ENCODE results near the gene STAG1.
"Not testable (repeated sequence)": the region's sequence is repeated elsewhere in the genome, so short reads cannot be mapped to it uniquely, and the experiment has no call there.

Gene STAG1

GRCh38 chr3:136698361-136698760 is 53.8 kb downstream of the STAG1 start:
- DNase-seq = no peak

DNA sequence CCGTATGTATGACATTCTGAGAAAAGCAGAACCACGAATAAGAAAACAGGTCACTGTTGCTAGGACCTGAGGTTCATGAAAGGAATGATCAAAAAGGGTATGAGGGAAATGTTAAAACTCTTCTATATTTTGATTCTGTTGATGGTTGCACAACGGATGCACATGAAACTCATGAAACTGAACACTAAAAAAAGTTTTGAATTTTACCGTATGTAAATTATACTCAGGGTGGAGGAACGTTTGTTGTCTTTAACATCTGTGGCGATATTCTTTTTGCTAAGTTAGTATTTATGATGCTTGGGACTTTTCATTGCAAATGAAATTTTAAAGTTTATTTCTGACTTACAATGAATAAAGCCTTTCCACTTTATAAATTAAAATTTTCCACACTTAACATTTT is 55.4 kb downstream of the STAG1 start:
- no peak for DNase-seq

DNA sequence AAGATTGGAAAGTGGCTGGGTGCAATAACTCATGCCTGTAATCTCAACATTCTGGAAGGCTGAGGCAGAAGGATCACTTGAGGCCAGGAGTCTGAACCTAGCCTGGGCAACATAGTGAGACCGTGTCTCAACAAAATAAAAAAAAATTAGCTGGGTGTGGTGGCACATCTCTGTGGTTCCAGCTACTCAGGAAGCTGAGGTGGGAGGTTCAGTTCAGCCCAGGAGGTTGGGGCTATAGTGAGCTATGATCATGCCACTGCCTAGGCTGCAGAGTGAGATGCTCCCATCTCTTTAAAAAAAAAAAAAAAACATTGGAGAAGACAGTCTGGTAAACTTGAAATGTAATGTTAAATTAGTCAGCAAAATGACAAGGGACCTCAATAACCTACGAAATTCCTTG is 57.9 kb downstream of the STAG1 start:
- no peak for DNase-seq

DNA sequence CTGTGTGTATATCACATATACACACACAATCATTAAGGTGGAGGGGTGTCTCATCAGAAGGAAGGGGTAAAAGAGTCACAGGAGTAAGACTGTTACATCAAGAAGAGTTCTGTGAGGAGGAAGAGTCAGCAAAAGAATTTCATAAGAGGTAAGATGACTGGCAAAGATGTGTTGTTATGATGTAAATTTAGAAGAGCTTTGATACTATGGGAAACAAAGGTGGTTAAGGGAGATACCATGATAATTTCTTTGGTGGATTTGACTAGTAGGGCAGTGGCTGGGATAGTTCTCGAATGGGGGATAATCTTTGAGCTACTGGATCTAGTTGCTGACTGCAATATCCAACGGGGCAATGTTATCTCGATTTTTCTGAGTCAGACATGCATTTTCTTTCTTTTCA is 61.6 kb downstream of the STAG1 start:
- DNase-seq = peak; percentile 61 to 76

DNA sequence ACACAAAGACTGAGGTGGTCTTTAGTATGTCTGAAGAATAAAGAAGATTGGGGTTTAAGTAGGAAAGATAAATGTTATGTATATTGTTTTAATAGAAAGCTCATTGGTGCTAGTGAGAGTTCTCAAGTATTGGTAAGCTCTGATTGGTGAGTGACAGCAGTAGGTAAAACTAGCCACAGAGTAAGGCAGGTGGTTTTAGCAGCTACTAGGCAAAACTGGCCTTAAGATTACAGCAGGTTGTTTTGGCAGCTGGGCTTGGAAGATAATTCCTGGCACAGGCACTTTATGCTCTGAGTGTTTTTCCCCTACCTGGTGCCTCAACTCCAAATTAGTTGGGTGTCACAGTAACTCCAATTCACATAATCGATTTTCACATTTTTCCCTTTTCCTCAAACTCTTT is 66.3 kb downstream of the STAG1 start:
- no peak for DNase-seq

GRCh38 chr3:136682740-136683312 is 69.4 kb downstream of the STAG1 start:
- no peak for DNase-seq

DNA sequence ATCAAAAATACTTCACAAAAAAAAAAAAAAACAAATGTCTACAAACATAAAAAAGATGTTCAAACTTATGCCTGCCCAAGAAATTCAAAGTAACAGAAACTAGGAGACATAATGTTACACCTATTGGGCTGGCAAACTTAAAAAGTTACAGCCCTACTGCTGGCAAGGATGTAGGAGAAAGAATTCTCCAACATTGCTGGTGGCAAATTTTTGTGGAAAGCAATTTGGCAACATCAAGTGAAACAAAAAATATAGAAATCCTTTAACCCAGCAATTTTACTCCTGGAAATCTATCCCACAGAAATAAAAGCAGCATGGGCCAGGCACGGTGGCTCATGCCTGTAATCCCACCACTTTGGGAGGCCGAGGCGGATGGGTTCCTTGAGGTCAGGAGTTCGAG is 73.2 kb downstream of the STAG1 start:
- DNase-seq = no peak

GRCh38 chr3:136676009-136676408 is 76.2 kb downstream of the STAG1 start:
- no peak for DNase-seq

DNA sequence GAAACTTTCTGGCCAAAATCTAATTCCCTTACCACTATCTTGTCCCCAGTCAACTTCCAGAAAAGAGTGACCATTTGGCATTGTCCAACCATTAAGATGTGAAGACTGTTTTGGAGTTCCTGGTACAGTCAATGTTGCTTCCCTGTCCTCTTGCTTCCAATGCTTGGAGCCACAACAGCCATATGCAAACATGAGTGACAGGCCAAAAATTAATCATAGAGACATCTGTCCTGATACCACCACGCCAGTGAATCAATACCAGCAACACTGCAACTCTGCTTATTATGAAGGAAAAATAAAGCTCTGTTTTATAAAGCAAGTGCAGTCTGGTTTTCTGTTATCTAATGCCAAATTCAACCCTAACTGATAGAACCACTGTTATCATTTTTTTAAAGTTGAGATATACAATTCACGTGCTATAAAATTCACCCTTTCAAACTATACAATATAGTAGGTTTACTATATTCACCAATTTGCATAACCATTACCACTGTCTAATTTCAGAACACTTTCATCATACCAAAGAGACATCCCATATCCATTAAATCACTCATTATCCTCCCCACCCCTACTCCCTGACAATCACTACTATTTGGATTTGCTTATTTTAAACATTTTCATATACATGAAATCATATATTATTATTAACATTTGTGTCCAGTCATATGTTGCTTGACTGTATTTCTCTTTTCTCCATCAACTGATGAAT is 76.9 kb downstream of the STAG1 start:
- DNase-seq = no peak

- no peak for DNase-seq
These were observed 79.7 kb downstream of the STAG1 start for GRCh38 chr3:136672457-136672856.

DNA sequence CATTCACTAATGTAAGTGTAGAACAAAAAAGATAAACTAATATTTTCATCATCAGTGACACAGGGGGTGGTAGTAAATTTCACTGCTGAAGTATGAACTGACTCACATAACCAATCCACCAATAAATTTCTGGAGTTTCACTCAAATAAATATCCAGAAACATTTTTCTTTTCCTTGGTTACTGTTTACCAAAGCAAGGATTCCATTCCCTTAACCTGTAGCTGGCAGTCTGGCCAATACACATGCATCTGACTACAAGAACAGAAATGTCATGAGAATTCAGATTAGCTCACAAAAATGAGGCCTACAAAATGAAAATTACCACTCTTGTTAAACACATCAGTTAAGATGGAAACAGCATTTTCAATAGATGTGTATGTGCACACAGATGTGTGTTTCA is 80.3 kb downstream of the STAG1 start:
- DNase-seq = no peak

DNA sequence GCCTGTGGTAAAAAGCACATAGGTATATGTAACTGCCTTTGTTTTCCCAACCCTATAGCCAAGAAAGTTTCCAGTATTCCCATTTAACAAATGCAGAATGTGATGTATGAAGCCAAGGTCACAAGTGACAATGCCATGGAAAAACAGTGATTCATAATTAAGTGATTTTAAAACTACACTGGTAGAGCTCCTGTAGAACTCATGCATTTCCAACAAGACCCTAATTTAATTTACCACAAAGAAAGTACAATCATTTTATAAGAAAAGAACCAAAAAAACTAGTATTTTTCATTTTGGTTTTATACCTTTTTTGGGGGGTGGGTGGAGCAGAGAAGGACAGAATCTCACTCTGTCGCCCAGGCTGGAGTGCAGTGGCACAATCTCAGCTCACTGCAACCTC is 82.0 kb downstream of the STAG1 start:
- DNase-seq = no peak

- no peak for DNase-seq
These were observed 85.1 kb downstream of the STAG1 start for GRCh38 chr3:136667081-136667480.

GRCh38 chr3:136666301-136666700 is 85.9 kb downstream of the STAG1 start:
- DNase-seq = not testable (repeated sequence)

DNA sequence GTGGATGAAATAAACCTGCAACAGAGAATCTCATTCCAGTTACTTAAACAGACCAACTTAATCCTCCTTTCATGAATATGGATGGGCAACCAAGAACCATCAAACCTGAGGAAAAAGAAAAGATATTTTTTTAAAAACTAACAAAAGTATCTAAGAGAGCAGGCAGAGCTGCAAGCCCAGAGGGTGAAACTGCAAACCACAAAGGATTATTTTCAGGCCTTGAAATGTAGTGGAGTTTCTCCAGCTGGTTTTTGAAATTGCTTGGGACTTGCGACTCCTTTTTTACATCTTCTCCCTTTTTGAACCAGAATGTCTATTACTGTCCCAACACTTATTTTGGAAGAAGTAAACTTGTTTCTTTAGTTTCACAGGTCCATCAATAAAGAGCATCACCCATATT is 87.4 kb downstream of the STAG1 start:
- no peak for DNase-seq

DNA sequence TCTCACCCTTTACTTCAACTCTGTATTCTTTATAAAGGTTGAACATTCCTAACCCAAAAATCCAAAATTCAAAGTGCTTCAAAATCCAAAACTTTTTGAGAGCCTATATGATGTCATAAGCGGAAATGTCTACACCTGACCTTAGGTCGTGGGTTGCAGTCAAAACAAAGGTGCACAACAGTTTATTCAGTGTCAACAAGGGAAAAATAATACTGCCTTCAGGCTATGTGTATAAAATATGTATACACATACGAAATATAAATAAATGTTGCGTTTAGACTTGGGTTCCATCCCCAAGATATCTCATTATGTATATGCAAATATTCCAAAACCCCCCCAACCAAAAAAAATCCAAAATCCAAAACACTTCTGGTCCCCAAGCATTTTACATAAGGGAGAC is 90.9 kb downstream of the STAG1 start:
- DNase-seq = no peak

GRCh38 chr3:136658946-136659682 is 93.1 kb downstream of the STAG1 start:
- no peak for DNase-seq

DNA sequence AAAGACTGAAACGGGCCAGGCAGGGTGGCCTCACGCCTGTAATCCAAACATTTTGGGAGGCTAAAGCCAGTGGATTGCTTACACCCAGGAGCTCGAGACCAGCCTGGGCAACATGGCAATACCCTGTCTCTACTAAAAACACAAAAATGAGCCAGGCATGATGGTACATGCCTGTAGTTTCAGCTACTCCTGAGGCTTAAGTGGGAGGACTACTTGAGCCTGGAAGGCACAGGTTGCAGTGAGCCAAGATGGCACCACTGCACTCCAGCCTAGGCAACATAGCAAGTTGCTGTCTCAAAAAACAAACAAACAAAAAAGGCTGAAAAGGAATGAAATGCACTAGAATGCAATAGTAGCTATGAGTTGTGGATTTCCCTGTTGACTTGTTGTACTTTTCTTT is 94.7 kb downstream of the STAG1 start:
- no peak for DNase-seq

- no peak for DNase-seq
These were observed 98.5 kb downstream of the STAG1 start for GRCh38 chr3:136653628-136654027.

GRCh38 chr3:136651581-136651980 is 100.6 kb downstream of the STAG1 start:
- DNase-seq = no peak

DNA sequence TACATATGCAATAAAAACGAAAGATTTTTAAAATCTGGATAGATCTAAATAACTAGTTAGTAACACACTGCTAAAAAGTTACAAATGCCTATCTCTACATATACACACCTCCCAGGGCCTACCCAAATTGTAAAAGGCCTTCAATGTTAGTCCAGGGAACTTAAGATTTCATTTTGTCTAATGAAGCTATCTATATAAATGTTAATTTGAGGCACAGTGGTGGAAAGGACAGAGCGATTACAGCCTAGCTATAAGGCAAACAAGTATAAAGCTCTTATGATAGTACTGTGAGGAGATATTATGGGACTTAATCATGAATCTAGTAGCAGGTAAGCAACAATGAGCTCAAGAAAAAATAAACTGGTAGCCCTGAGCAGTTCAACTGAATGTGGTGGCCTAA is 101.7 kb downstream of the STAG1 start:
- no peak for DNase-seq

DNA sequence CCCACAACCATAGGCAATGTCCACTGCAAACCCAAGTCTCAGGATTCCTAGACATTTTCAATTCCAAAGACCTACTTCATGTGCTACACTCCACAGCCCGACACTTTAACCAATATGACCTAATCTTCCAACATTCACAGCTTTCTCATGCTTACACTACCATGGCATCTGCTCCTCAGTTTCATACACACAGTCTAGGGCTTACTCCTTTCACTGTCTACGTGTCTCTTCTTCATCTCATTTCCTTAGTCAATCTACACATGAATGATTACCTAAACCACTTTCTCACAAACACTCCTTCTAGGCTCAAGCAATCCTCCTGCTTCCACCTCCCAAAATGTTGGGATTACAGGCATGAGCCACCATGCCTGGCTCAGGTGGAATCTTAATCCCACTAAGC is 106.3 kb downstream of the STAG1 start:
- DNase-seq = no peak

- no peak for DNase-seq
These were observed 108.0 kb downstream of the STAG1 start for GRCh38 chr3:136644212-136644611.

DNA sequence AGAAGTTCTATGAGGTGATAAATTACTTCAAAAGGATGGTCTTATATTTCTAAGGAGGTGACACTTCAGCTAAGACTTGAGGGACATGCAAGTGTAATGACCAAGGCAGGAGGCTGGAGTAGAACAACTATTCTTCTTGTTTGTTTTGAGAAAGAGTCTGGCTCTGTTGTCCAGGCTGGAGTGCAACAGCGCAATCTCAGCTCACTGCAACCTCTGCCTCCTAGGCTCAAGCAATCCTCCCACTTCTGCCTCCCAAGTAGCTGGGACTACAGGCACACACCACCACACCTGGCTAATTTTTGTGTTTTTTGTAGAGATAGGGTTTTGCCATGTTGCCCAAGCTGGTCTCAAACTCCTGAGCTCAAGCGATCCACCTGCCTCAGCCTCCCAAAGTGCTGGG is 108.8 kb downstream of the STAG1 start:
- not testable (repeated sequence) for DNase-seq

Measured in AML-193 (cell line).